ENCODE measurements around the gene DSG1. TPM values are rescaled to one million over a fixed set of nuclear protein-coding genes. Genes with fewer than 3 reads are reported as not detected.

The DSG1 gene
- total RNA-seq, 2 experiments from 2014 or later: not detected

GRCh38 chr18:31386741-31387140 lies 68.8 kb downstream of the DSG1 start:
- no peak overlapping the region for H3K4me3 ChIP-seq (ENCODE audit: low read depth, low read length, poor library complexity, severe bottlenecking)
- no peak overlapping the region for H3K27ac ChIP-seq (ENCODE audit: low read depth, low read length, poor library complexity, severe bottlenecking)
- POLR2A ChIA-PET: no interaction called here
- intact Hi-C loops (cut with micrococcal nuclease; ENCODE audit: unreplicated experiment): no loop called here
- no peaks in the 10 kb centered on the region for H4K20me1 ChIP-seq (ENCODE audit: insufficient read depth, low read length)
- H3K9me2 ChIP-seq (ENCODE audit: insufficient read depth, low read length): no peaks in the 10 kb centered on the region
- H3K4me2 ChIP-seq (ENCODE audit: low read length): no peak overlapping the region
- no peak overlapping the region for H2AFZ ChIP-seq (ENCODE audit: low read length)
- H3K4me1 ChIP-seq (ENCODE audit: insufficient read depth, low read length, poor library complexity, severe bottlenecking): no peaks in the 10 kb centered on the region
- no peaks in the 10 kb centered on the region for H3K36me3 ChIP-seq (ENCODE audit: insufficient read depth, low read length)
- no peaks in the 10 kb centered on the region for H3K79me2 ChIP-seq (ENCODE audit: insufficient read depth, low read depth, low read length)
- CTCF ChIA-PET (ENCODE audit: unreplicated experiment): no interaction called here
- BruUV-seq (replicated peaks): no TSS peak
- H3K9me3 ChIP-seq (ENCODE audit: low read length): no peaks in the 10 kb centered on the region
- TF ChIP-seq CTCF (conservative IDR thresholded peaks at IDR 0.05; ENCODE audit: low read length) (no peak), EZH2phosphoT487 (IDR thresholded peaks at IDR 0.05; ENCODE audit: borderline replicate concordance, low read depth, low read length) (no peak)
- no peak for DNase-seq (ENCODE audit: low spot score)

GRCh38 chr18:31393286-31393685 lies 75.3 kb downstream of the DSG1 start:
- Histone ChIP-seq H3K9me2 (ENCODE audit: insufficient read depth, low read length) (no peaks in the 10 kb centered on the region), H3K36me3 (ENCODE audit: insufficient read depth, low read length) (no peaks in the 10 kb centered on the region), H2AFZ (ENCODE audit: low read length) (no peak overlapping the region), H3K27ac (ENCODE audit: low read depth, low read length, poor library complexity, severe bottlenecking) (no peak overlapping the region), H3K4me3 (ENCODE audit: low read depth, low read length, poor library complexity, severe bottlenecking) (no peak overlapping the region), H3K4me2 (ENCODE audit: low read length) (no peak overlapping the region), H3K9me3 (ENCODE audit: low read length) (no peaks in the 10 kb centered on the region), H3K79me2 (ENCODE audit: insufficient read depth, low read depth, low read length) (no peaks in the 10 kb centered on the region), H3K4me1 (ENCODE audit: insufficient read depth, low read length, poor library complexity, severe bottlenecking) (no peaks in the 10 kb centered on the region), H4K20me1 (ENCODE audit: insufficient read depth, low read length) (no peaks in the 10 kb centered on the region)
- intact Hi-C loops (cut with micrococcal nuclease; ENCODE audit: unreplicated experiment): no loop called here
- ChIA-PET CTCF (ENCODE audit: unreplicated experiment) (no interaction called here), POLR2A (no interaction called here)
- BruUV-seq (replicated peaks): no TSS peak
- TF ChIP-seq CTCF (conservative IDR thresholded peaks at IDR 0.05; ENCODE audit: low read length): no peak
- TF ChIP-seq EZH2phosphoT487 (IDR thresholded peaks at IDR 0.05; ENCODE audit: borderline replicate concordance, low read depth, low read length): no peak
- no peak for DNase-seq (ENCODE audit: low spot score)

- Histone ChIP-seq H3K9me3 (ENCODE audit: low read length) (no peaks in the 10 kb centered on the region), H3K79me2 (ENCODE audit: insufficient read depth, low read depth, low read length) (no peaks in the 10 kb centered on the region), H3K27ac (ENCODE audit: low read depth, low read length, poor library complexity, severe bottlenecking) (no peak overlapping the region), H3K4me3 (ENCODE audit: low read depth, low read length, poor library complexity, severe bottlenecking) (no peak overlapping the region), H2AFZ (ENCODE audit: low read length) (no peak overlapping the region), H3K4me1 (ENCODE audit: insufficient read depth, low read length, poor library complexity, severe bottlenecking) (no peaks in the 10 kb centered on the region), H3K4me2 (ENCODE audit: low read length) (no peak overlapping the region), H3K36me3 (ENCODE audit: insufficient read depth, low read length) (no peaks in the 10 kb centered on the region), H4K20me1 (ENCODE audit: insufficient read depth, low read length) (no peaks in the 10 kb centered on the region), H3K9me2 (ENCODE audit: insufficient read depth, low read length) (no peaks in the 10 kb centered on the region)
- intact Hi-C loops (cut with micrococcal nuclease; ENCODE audit: unreplicated experiment): no loop called here
- BruUV-seq (replicated peaks): no TSS peak
- DNase-seq (ENCODE audit: low spot score): no peak
- TF ChIP-seq EZH2phosphoT487 (IDR thresholded peaks at IDR 0.05; ENCODE audit: borderline replicate concordance, low read depth, low read length) (no peak), CTCF (conservative IDR thresholded peaks at IDR 0.05; ENCODE audit: low read length) (no peak)
- CTCF ChIA-PET (ENCODE audit: unreplicated experiment): interaction anchor here (0.6 kb wide), 1 partner anchor 880 kb away, joined by 3 read pairs; no protein-coding TSS in a partner anchor
- POLR2A ChIA-PET: no interaction called here
Measured at GRCh38 chr18:31396796-31397612, 79.0 kb downstream of the DSG1 start.

Data from OCI-LY7 (cell line).